DND-41 (cell line): ENCODE measurements around the gene PRRC1.

Experiments used
- ATAC-seq: fragments of 200-7000 bp; cut with Tn5 transposase; 3 replicates; pipeline ENCODE4 v1.9.1; 2021; ENCODE audit warnings: low read depth; ENCODE audit not compliant: insufficient read depth
- DNase-seq: peaks from one replicate; pipeline ENCODE4 v3.0.0-alpha.2; 2020
- H2AFZ ChIP-seq: 2 replicates; pipeline ENCODE4 v1.6.0; 2012; ENCODE audit warnings: low read depth, low read length
- H3K27ac ChIP-seq: 2 replicates; pipeline ENCODE4 v1.5.1; 2012; ENCODE audit warnings: low read length, inconsistent platforms
- H3K27me3 ChIP-seq: fragments of 200-600 bp; sonication (generic); 2 replicates; pipeline ENCODE4 v1.6.0; 2012; ENCODE audit warnings: low read length, mild to moderate bottlenecking, inconsistent platforms; ENCODE audit not compliant: insufficient read depth, poor library complexity
- H3K36me3 ChIP-seq: 2 replicates; pipeline ENCODE4 v1.5.1; 2012; ENCODE audit warnings: low read length, inconsistent platforms; ENCODE audit not compliant: insufficient read depth
- H3K4me1 ChIP-seq: 2 replicates; pipeline ENCODE4 v1.5.1; 2012; ENCODE audit warnings: mild to moderate bottlenecking, low read length; ENCODE audit not compliant: insufficient read depth
- H3K4me2 ChIP-seq: 2 replicates; pipeline ENCODE4 v1.6.0; 2012; ENCODE audit warnings: mild to moderate bottlenecking, moderate library complexity, low read length, inconsistent platforms; ENCODE audit not compliant: insufficient read depth
- H3K4me3 ChIP-seq, 2 experiments: fragments of 200-600 bp in 1 of 2; shearing (Covaris generic) in 1 of 2; 2 replicates each; pipeline ENCODE4 v1.5.1; 2012 to 2016; ENCODE audit warnings: inconsistent platforms in 2 of 2, low read length in 2 of 2, mild to moderate bottlenecking in 2 of 2, low read depth in 1 of 2, moderate library complexity in 1 of 2
- H3K79me2 ChIP-seq: 2 replicates; pipeline ENCODE4 v1.6.0; 2012; ENCODE audit warnings: low read length, inconsistent platforms; ENCODE audit not compliant: insufficient read depth
- H3K9ac ChIP-seq: 2 replicates; pipeline ENCODE4 v1.6.0; 2012; ENCODE audit warnings: low read depth, mild to moderate bottlenecking, inconsistent platforms, low read length, moderate library complexity
- H3K9me3 ChIP-seq: 2 replicates; pipeline ENCODE4 v1.5.1; 2012; ENCODE audit warnings: low read length, moderate library complexity, mild to moderate bottlenecking, inconsistent platforms; ENCODE audit not compliant: insufficient read depth, severe bottlenecking
- H4K20me1 ChIP-seq: 2 replicates; pipeline ENCODE4 v1.6.0; 2012; ENCODE audit warnings: low read length; ENCODE audit not compliant: insufficient read depth
- EZH2 ChIP-seq: IDR thresholded peaks from 3 replicates; pipeline ENCODE4 v1.6.1; 2012; ENCODE audit warnings: borderline replicate concordance, low read depth, mild to moderate bottlenecking, moderate library complexity, low read length, inconsistent platforms; ENCODE audit not compliant: severe bottlenecking
- TF ChIP-seq, protein P1 (sequence below): IDR thresholded peaks from 2 replicates; pipeline ENCODE4 v1.5.1; 2012; ENCODE audit warnings: borderline replicate concordance, low read length, moderate library complexity, mild to moderate bottlenecking; ENCODE audit not compliant: poor library complexity, severe bottlenecking; ENCODE audit errors: extremely low read depth

PRRC1 gene

DNA sequence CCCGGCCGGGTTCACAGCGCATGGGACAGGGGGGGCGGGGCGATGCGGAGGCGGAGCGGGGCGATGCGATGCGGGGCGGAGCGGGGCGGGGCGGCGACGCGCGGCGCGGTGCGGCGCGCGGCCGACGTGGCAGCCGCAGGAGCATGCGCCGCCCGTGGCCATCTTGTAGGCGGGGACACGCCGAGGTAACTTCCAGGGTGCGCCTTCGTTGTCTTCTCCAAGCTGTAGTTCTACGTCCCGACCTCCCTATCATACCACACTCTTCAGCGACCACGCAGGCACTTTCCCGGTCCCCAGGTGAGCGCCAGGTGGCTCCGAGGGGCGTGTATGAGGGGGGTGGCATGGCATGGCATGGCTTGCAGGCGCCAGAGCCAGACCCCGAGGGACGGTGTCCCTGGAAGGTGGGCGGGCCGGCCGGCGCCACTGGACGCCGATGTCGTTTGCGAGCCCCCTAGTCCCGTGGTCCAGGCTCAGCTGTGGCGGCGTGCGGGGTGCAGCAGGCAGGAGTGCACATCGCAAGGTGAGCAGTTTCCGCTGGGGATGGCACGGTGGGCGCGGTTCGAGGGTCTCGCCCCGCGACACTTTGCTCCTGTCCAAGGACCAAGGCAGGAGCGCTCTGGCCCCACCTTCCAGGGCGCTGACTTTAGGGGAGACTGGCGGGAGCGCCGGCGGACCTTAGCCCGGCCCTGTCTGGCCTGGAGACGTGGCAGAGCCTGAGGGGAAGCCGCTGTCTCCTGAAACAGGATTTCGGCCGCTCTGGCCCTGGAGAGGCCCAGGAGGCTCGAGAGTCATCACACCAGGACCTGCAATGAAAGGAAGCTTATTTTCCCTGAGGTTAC, at the start of gene PRRC1:
Gene PRRC1 (plus strand): TSS at position 161 of the 839 bp plus-strand sequence. CDS start 5,840 bp downstream, outside the sequence.
- peak within 1 kb of the TSS; percentile 99 for H2AFZ ChIP-seq
- H3K27me3 ChIP-seq = no peaks in the 10 kb centered on the region
- peak within 1 kb of the TSS; percentile 77 for H3K4me2 ChIP-seq
- H3K9ac ChIP-seq = peak within 1 kb of the TSS; percentile 94
- peak; percentile 82 for DNase-seq
- TF ChIP-seq, protein P1, sequence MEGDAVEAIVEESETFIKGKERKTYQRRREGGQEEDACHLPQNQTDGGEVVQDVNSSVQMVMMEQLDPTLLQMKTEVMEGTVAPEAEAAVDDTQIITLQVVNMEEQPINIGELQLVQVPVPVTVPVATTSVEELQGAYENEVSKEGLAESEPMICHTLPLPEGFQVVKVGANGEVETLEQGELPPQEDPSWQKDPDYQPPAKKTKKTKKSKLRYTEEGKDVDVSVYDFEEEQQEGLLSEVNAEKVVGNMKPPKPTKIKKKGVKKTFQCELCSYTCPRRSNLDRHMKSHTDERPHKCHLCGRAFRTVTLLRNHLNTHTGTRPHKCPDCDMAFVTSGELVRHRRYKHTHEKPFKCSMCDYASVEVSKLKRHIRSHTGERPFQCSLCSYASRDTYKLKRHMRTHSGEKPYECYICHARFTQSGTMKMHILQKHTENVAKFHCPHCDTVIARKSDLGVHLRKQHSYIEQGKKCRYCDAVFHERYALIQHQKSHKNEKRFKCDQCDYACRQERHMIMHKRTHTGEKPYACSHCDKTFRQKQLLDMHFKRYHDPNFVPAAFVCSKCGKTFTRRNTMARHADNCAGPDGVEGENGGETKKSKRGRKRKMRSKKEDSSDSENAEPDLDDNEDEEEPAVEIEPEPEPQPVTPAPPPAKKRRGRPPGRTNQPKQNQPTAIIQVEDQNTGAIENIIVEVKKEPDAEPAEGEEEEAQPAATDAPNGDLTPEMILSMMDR = no peak
- no peak for TF ChIP-seq EZH2
- peaks cover 26% of the 10 kb centered on the region for H3K4me1 ChIP-seq
- peak within 1 kb of the TSS; percentile 89 to 97 for H3K4me3 ChIP-seq
- H4K20me1 ChIP-seq = no peaks in the 10 kb centered on the region; the same call in 1 of the 2 replicates
- peaks cover 5% of the 10 kb centered on the region for H3K9me3 ChIP-seq
- H3K36me3 ChIP-seq = peaks cover 27% of the 10 kb centered on the region
- H3K79me2 ChIP-seq = peaks cover 50% of the 10 kb centered on the region
- peak within 1 kb of the TSS; percentile 77 for H3K27ac ChIP-seq
- peak; percentile 94 for ATAC-seq

GRCh38 chr5:127471211-127471610, 46.2 kb upstream of the PRRC1 start:
- TF ChIP-seq, protein P1 = no peak
- TF ChIP-seq EZH2 = no peak
- H3K36me3 ChIP-seq = no peaks in the 10 kb centered on the region
- ATAC-seq (no peak), DNase-seq (no peak)
- H3K4me2 ChIP-seq = no peak overlapping the region
- H3K9ac ChIP-seq = no peak overlapping the region
- H3K9me3 ChIP-seq = no peaks in the 10 kb centered on the region
- H2AFZ ChIP-seq = no peak overlapping the region
- no peaks in the 10 kb centered on the region for H3K79me2 ChIP-seq
- H4K20me1 ChIP-seq = no peaks in the 10 kb centered on the region
- no peak overlapping the region for H3K4me3 ChIP-seq
- no peaks in the 10 kb centered on the region for H3K27me3 ChIP-seq
- no peaks in the 10 kb centered on the region for H3K4me1 ChIP-seq
- H3K27ac ChIP-seq = no peak overlapping the region

GRCh38 chr5:127472700-127473099, 44.7 kb upstream of the PRRC1 start:
- Histone ChIP-seq H3K36me3 (no peaks in the 10 kb centered on the region), H2AFZ (no peak overlapping the region), H3K79me2 (no peaks in the 10 kb centered on the region), H4K20me1 (no peaks in the 10 kb centered on the region), H3K27me3 (no peaks in the 10 kb centered on the region), H3K9me3 (no peaks in the 10 kb centered on the region), H3K4me1 (no peaks in the 10 kb centered on the region), H3K4me3 (no peak overlapping the region), H3K4me2 (no peak overlapping the region), H3K9ac (no peak overlapping the region), H3K27ac (no peak overlapping the region)
- DNase-seq (no peak), ATAC-seq (no peak)
- no peak for TF ChIP-seq EZH2
- TF ChIP-seq, protein P1 = no peak
